ENCODE data around the gene MAP1S. TPM values are rescaled to one million over a fixed set of nuclear protein-coding genes. Genes with fewer than 3 reads are reported as not detected.
A peak's percentile ranks its signal among the peaks of the same experiment; 100 is the strongest.

MAP1S gene
- total RNA-seq, 1 donor from 2014 or later = 63.1 TPM

- no peaks in the 10 kb centered on the region for H3K27me3 Mint-ChIP-seq (ENCODE audit: unreplicated experiment)
- H3K36me3 Mint-ChIP-seq (ENCODE audit: unreplicated experiment) = no peaks in the 10 kb centered on the region
- H3K4me1 Mint-ChIP-seq (ENCODE audit: unreplicated experiment) = peaks cover 20% of the 10 kb centered on the region
- TF ChIP-seq CTCF (IDR thresholded peaks at IDR 0.05) = no peak
- H3K4me3 Mint-ChIP-seq (ENCODE audit: unreplicated experiment) = no peak overlapping the region
- H3K9me3 Mint-ChIP-seq (ENCODE audit: unreplicated experiment) = no peaks in the 10 kb centered on the region
- H3K27ac Mint-ChIP-seq (ENCODE audit: unreplicated experiment) = no peak overlapping the region
- no peak for DNase-seq (ENCODE audit: extremely low spot score, unreplicated experiment)
Observed at GRCh38 chr19:17755977-17756670, 36.8 kb downstream of the MAP1S start.

GRCh38 chr19:17757125-17757524 is 37.8 kb downstream of the MAP1S start:
- H3K27me3 Mint-ChIP-seq (ENCODE audit: unreplicated experiment) = no peaks in the 10 kb centered on the region
- no peak overlapping the region for H3K27ac Mint-ChIP-seq (ENCODE audit: unreplicated experiment)
- no peak for TF ChIP-seq CTCF (IDR thresholded peaks at IDR 0.05)
- no peaks in the 10 kb centered on the region for H3K9me3 Mint-ChIP-seq (ENCODE audit: unreplicated experiment)
- peak; percentile 90 for DNase-seq (ENCODE audit: extremely low spot score, unreplicated experiment)
- H3K4me1 Mint-ChIP-seq (ENCODE audit: unreplicated experiment) = peaks cover 20% of the 10 kb centered on the region
- no peak overlapping the region for H3K4me3 Mint-ChIP-seq (ENCODE audit: unreplicated experiment)
- no peaks in the 10 kb centered on the region for H3K36me3 Mint-ChIP-seq (ENCODE audit: unreplicated experiment)

- peaks cover 20% of the 10 kb centered on the region for H3K4me1 Mint-ChIP-seq (ENCODE audit: unreplicated experiment)
- H3K27ac Mint-ChIP-seq (ENCODE audit: unreplicated experiment) = no peak overlapping the region
- H3K36me3 Mint-ChIP-seq (ENCODE audit: unreplicated experiment) = no peaks in the 10 kb centered on the region
- no peak for TF ChIP-seq CTCF (IDR thresholded peaks at IDR 0.05)
- H3K27me3 Mint-ChIP-seq (ENCODE audit: unreplicated experiment) = no peaks in the 10 kb centered on the region
- no peaks in the 10 kb centered on the region for H3K9me3 Mint-ChIP-seq (ENCODE audit: unreplicated experiment)
- no peak overlapping the region for H3K4me3 Mint-ChIP-seq (ENCODE audit: unreplicated experiment)
- no peak for DNase-seq (ENCODE audit: extremely low spot score, unreplicated experiment)
Observed at GRCh38 chr19:17758515-17758914, 39.2 kb downstream of the MAP1S start.

GRCh38 chr19:17761148-17761547 is 41.9 kb downstream of the MAP1S start:
- no peak overlapping the region for H3K27ac Mint-ChIP-seq (ENCODE audit: unreplicated experiment)
- no peak for TF ChIP-seq CTCF (IDR thresholded peaks at IDR 0.05)
- H3K4me1 Mint-ChIP-seq (ENCODE audit: unreplicated experiment) = peaks cover 15% of the 10 kb centered on the region
- DNase-seq (ENCODE audit: extremely low spot score, unreplicated experiment) = no peak
- H3K27me3 Mint-ChIP-seq (ENCODE audit: unreplicated experiment) = no peaks in the 10 kb centered on the region
- no peaks in the 10 kb centered on the region for H3K36me3 Mint-ChIP-seq (ENCODE audit: unreplicated experiment)
- H3K4me3 Mint-ChIP-seq (ENCODE audit: unreplicated experiment) = no peak overlapping the region
- H3K9me3 Mint-ChIP-seq (ENCODE audit: unreplicated experiment) = no peaks in the 10 kb centered on the region

GRCh38 chr19:17762505-17763229 is 43.4 kb downstream of the MAP1S start:
- Mint-ChIP-seq H3K27ac (ENCODE audit: unreplicated experiment) (no peak overlapping the region), H3K36me3 (ENCODE audit: unreplicated experiment) (no peaks in the 10 kb centered on the region), H3K9me3 (ENCODE audit: unreplicated experiment) (no peaks in the 10 kb centered on the region), H3K4me3 (ENCODE audit: unreplicated experiment) (no peak overlapping the region), H3K4me1 (ENCODE audit: unreplicated experiment) (peaks cover 13% of the 10 kb centered on the region), H3K27me3 (ENCODE audit: unreplicated experiment) (no peaks in the 10 kb centered on the region)
- no peak for TF ChIP-seq CTCF (IDR thresholded peaks at IDR 0.05)
- no peak for DNase-seq (ENCODE audit: extremely low spot score, unreplicated experiment)
